Adrenal gland (tissue), 5 donors: Measurements from ENCODE around the gene CEACAM5.

ENCODE experiments used
- CTCF ChIP-seq, 6 experiments: fragments of 450-650 bp in 4 of 6; fragments of 200-600 bp in 2 of 6; sonication (generic) in 1 of 6; IDR thresholded peaks; 1 replicate in 5 of 6; 2 replicates in 1 of 6; pipeline versions ENCODE4 v1.5.1 to v1.8.0; 2016 to 2021; ENCODE audit warnings: antibody characterized with exemption in 6 of 6, mild to moderate bottlenecking in 2 of 6, moderate library complexity in 1 of 6
- POLR2A ChIP-seq, 2 donors: fragments of 450-650 bp; IDR thresholded peaks; one replicate each; pipeline ENCODE4 v1.6.1; 2017; ENCODE audit warnings: antibody characterized with exemption in 2 of 2, mild to moderate bottlenecking in 2 of 2, moderate library complexity in 1 of 2
- donor health status: DM: no; HTN: no; CAD: no.

- TF ChIP-seq CTCF (IDR thresholded peaks at IDR 0.05) (peak in 5 of 6 experiments; percentile 16 to 40 (median 31)), POLR2A (IDR thresholded peaks at IDR 0.05) (no peak)
Measured at GRCh38 chr19:41746593-41747227, 38.3 kb downstream of the CEACAM5 start.
